Liver (tissue), 3 donors: ENCODE measurements around the gene ARHGAP40.

Experiments used
- EGR1 ChIP-seq, 2 donors: IDR thresholded peaks; 2 replicates each; pipeline ENCODE4 v1.6.1; 2016 to 2018; ENCODE audit warnings: antibody characterized with exemption in 2 of 2, low read depth in 2 of 2
- HNF4A ChIP-seq, 2 donors: conservative IDR thresholded peaks; 2 replicates each; pipeline ENCODE4 v1.6.1; 2016; ENCODE audit warnings: antibody characterized with exemption in 2 of 2, mild to moderate bottlenecking in 2 of 2
- JUND ChIP-seq, 2 donors: IDR thresholded peaks; 2 replicates each; pipeline ENCODE4 v1.6.1; 2016; ENCODE audit warnings: antibody characterized with exemption in 2 of 2
- RAD21 ChIP-seq, 2 donors: IDR thresholded peaks; 2 replicates each; pipeline ENCODE4 v1.6.1; 2016; ENCODE audit warnings: antibody characterized with exemption in 2 of 2, mild to moderate bottlenecking in 2 of 2
- SP1 ChIP-seq: IDR thresholded peaks from 2 replicates; pipeline ENCODE4 v1.6.1; 2018; ENCODE audit warnings: antibody characterized with exemption, mild to moderate bottlenecking
- TAF1 ChIP-seq: conservative IDR thresholded peaks from 2 replicates; pipeline ENCODE4 v1.6.1; 2016; ENCODE audit warnings: antibody characterized with exemption, mild to moderate bottlenecking
- YY1 ChIP-seq: IDR thresholded peaks from 2 replicates; pipeline ENCODE4 v1.6.1; 2016; ENCODE audit warnings: antibody characterized with exemption, mild to moderate bottlenecking
- TF ChIP-seq, protein P1 (sequence below): fragments of 150-350 bp; IDR thresholded peaks from 2 replicates; pipeline ENCODE4 v1.5.1; 2017; ENCODE audit warnings: improper control_type of control experiment, low read depth, low read length; ENCODE audit not compliant: missing input control
- TF ChIP-seq, protein P2 (sequence below): IDR thresholded peaks from 2 replicates; pipeline ENCODE4 v1.6.1; 2016; ENCODE audit warnings: antibody characterized with exemption
- TF ChIP-seq, protein P3 (sequence below): IDR thresholded peaks from 2 replicates; pipeline ENCODE4 v1.6.1; 2016; ENCODE audit warnings: antibody characterized with exemption
- TF ChIP-seq, protein P4 (sequence below): IDR thresholded peaks from 2 replicates; pipeline ENCODE4 v1.6.1; 2016; ENCODE audit warnings: antibody characterized with exemption
- donor health status: healthy.
- donor health status: healthy.

DNA sequence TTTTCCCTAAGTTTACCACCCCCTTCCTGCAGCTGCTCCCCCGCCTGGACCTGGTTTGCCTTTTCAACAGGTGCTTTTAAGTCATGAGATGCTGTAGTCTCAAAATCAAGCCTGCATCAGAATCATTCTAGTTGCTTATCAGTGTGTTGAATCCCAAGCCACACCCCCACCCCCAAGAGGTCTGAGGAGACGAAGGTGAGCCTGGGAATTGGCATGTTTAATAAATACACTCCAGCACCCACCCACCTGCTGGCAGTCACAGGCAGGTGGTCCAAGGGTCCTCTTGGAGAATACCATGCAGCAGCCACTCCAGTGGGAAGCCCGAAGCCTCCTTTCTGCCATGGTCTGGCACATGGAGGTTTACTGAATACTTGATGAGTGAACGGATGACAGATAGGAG lies 21.7 kb upstream of the ARHGAP40 start:
- TF ChIP-seq, protein P1, sequence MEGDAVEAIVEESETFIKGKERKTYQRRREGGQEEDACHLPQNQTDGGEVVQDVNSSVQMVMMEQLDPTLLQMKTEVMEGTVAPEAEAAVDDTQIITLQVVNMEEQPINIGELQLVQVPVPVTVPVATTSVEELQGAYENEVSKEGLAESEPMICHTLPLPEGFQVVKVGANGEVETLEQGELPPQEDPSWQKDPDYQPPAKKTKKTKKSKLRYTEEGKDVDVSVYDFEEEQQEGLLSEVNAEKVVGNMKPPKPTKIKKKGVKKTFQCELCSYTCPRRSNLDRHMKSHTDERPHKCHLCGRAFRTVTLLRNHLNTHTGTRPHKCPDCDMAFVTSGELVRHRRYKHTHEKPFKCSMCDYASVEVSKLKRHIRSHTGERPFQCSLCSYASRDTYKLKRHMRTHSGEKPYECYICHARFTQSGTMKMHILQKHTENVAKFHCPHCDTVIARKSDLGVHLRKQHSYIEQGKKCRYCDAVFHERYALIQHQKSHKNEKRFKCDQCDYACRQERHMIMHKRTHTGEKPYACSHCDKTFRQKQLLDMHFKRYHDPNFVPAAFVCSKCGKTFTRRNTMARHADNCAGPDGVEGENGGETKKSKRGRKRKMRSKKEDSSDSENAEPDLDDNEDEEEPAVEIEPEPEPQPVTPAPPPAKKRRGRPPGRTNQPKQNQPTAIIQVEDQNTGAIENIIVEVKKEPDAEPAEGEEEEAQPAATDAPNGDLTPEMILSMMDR: no peak
- TF ChIP-seq JUND (IDR thresholded peaks at IDR 0.05) (no peak), SP1 (no peak), RAD21 (IDR thresholded peaks at IDR 0.05) (no peak), EGR1 (IDR thresholded peaks at IDR 0.05; ENCODE audit: low read depth in 2 of 2) (no peak), YY1 (no peak), TAF1 (no peak), HNF4A (conservative IDR thresholded peaks at IDR 0.05) (no peak)
- TF ChIP-seq, protein P2, sequence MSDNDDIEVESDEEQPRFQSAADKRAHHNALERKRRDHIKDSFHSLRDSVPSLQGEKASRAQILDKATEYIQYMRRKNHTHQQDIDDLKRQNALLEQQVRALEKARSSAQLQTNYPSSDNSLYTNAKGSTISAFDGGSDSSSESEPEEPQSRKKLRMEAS: no peak
- TF ChIP-seq, protein P3, sequence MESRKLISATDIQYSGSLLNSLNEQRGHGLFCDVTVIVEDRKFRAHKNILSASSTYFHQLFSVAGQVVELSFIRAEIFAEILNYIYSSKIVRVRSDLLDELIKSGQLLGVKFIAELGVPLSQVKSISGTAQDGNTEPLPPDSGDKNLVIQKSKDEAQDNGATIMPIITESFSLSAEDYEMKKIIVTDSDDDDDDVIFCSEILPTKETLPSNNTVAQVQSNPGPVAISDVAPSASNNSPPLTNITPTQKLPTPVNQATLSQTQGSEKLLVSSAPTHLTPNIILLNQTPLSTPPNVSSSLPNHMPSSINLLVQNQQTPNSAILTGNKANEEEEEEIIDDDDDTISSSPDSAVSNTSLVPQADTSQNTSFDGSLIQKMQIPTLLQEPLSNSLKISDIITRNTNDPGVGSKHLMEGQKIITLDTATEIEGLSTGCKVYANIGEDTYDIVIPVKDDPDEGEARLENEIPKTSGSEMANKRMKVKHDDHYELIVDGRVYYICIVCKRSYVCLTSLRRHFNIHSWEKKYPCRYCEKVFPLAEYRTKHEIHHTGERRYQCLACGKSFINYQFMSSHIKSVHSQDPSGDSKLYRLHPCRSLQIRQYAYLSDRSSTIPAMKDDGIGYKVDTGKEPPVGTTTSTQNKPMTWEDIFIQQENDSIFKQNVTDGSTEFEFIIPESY: no peak
- TF ChIP-seq, protein P4, sequence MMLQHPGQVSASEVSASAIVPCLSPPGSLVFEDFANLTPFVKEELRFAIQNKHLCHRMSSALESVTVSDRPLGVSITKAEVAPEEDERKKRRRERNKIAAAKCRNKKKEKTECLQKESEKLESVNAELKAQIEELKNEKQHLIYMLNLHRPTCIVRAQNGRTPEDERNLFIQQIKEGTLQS: no peak
